IPS DF 4.7 (cell line): Measurements from ENCODE around the gene ZDHHC3.

ENCODE experiments used
- DNase-seq: peaks from one replicate; pipeline ENCODE4 v3.0.0-alpha.2; 2013; ENCODE audit warnings: low spot score; ENCODE audit errors: extremely low read depth

ZDHHC3 gene

GRCh38 chr3:44976002-44976815, at the start of gene ZDHHC3, which contains the start of gene EXOSC7:
ZDHHC3 (minus strand) TSS chr3:44976174; CDS start chr3:44959436, 16,738 bp downstream.
EXOSC7 (plus strand) TSS chr3:44976244; CDS start chr3:44976278, 34 bp downstream.
- DNase-seq: no peak

DNA sequence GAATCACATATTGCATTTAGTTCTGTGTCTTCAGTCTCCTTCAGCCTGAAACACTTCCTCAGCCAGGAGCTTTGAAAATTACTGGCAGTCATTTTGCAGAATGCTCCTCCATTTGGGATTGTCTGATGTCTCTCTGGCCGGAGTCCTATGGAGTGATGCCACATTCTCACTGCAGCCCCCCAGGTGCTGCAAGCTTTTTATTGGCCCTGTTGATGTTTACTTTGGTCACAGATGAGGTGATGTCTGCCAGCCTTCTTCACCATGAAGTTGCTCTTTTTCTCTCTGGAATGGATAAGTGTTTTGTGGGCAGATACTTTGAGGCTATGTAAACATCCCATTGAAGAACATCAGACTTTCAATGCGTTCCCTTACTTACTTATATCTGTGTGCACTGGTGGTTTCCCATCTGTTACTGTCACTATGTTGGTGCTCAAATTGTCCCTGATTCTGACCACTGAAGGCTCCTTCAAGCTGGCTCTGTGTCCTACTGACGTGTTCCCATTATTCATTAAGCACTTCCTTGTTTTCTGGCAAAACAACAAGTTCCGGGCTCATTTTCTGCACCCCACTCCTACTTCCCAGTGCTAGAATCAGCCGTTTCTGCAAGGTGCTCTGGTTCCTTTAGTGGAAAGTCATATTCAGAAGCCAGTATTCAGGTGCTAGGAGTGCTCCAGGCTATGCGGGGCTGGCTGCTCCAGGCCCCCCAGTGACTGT, 48.7 kb upstream of the ZDHHC3 start:
- DNase-seq: no peak

GRCh38 chr3:45023675-45024074, 47.7 kb upstream of the ZDHHC3 start:
- no peak for DNase-seq

- DNase-seq: no peak
Measured at GRCh38 chr3:45021524-45022297, 45.7 kb upstream of the ZDHHC3 start.

DNA sequence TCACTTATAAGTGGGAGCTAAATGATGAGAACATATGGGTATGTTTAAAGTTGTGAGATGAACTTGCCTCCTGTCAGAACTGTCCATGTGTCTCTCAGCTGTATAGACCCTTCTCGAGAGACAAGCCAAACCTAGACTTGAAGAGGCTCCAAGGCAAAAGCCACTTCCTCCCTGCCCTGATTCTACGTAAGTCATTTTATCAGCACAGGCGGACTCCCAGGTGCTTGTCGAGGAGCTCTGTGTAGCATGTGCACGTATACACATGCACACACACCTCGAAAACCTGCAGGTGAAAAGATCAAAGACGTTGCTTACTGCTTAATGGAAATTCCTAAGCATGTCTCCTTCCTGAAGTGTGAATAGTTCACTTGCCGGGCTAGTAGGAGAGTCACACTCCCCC, 44.6 kb upstream of the ZDHHC3 start:
- DNase-seq: no peak

DNA sequence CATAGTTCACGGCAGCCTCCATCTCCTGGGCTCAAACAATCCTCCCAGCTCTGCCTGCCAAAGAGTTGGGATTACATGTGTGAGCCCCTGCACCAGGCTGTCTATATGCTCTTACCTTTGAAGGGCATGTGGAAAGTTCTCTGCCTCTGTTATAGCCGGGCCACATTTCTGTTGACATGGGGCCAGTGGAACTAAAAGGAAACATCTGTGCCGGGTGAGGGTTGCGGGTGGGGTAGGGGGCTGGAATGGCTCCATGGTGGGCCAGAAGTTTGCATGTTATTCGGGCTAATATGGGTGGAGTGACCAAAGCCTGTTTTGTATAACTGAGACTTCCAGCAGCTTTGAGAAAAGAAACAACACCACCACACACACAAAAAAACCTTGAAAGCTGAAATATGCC, 41.8 kb upstream of the ZDHHC3 start:
- no peak for DNase-seq

- no peak for DNase-seq
Measured at GRCh38 chr3:45016916-45017315, 40.9 kb upstream of the ZDHHC3 start.

DNA sequence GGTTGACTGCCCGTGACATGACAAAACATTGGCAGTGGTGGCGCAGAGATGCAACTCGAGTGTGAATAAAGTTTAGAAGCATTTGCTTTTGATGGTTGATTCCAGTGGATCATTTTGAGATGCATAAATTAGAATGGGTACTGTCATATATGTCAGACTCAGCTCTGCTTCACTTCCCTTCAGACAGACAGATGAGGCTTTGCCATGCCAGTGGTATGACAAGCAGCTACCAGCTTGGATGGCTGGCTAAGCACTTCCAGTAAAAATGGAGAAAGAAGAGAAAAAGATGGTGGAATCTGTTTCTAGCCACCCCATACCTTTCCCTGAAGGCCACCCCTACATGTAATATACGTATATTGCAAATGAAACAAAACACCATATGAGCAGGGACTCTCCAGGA, 36.6 kb upstream of the ZDHHC3 start:
- no peak for DNase-seq

DNA sequence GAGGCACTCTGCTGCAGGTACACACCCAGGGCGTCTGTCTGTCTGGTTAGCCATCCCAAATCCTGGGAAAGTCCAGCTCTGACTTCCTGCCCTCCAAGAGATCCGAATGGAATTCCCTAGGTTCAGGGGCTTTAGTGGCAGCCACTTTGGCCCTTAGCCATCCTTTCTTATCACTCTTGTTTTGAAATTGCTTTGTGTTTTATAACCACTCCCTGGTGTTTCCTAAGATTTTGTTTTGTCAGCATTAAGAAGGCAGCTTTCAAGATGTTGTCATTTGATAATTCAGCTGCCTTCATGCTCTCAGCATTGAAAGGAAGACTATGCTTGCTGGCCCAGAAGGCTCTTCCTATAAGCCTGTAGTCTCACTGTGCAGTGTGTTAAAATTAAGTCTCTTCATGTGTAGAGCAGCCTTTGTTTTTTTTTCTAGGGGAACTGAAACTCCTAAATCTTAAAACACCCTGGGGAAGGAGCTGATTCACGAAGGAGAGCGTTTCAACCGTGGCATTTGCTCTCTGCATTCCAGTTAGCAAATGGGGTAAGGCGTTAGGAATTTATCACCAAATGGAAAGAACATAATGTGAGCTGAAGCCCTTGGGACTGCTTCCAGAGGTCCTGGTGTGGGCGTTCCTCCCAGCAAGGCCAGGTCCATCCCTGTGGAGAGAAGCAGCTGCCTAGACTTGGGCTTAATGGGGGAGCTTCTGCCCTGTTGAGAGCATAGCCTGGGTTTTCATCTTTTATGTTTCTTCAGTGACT, 36.0 kb upstream of the ZDHHC3 start:
- DNase-seq: no peak

- DNase-seq: no peak
Measured at GRCh38 chr3:45010811-45011333, 34.9 kb upstream of the ZDHHC3 start.

GRCh38 chr3:45009868-45010267, 33.9 kb upstream of the ZDHHC3 start:
- no peak for DNase-seq

DNA sequence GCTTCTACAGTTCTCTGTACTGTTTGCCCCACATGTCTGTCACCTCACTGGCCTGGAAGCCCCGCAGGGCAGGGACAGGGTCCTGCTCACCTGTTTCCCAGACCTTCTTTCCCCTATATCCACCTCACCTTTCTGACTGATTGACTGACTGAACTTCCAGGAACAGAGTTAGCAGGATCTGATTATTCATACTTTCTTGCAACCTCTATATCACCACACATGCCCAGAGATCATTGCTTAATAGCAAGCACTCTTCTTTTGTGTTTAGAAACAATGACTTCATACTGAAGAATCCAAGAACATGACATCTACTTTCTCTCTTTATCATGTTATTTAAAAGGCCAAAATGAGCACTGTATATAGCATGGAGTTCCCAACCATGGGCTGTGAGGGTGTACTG, 32.1 kb upstream of the ZDHHC3 start:
- DNase-seq: no peak

GRCh38 chr3:45007091-45007490, 31.1 kb upstream of the ZDHHC3 start:
- no peak for DNase-seq

- DNase-seq: no peak
Measured at GRCh38 chr3:45003859-45004258, 27.9 kb upstream of the ZDHHC3 start.

- no peak for DNase-seq
Measured at GRCh38 chr3:45003406-45003805, 27.4 kb upstream of the ZDHHC3 start.

GRCh38 chr3:45002720-45003119, 26.7 kb upstream of the ZDHHC3 start:
- no peak for DNase-seq

DNA sequence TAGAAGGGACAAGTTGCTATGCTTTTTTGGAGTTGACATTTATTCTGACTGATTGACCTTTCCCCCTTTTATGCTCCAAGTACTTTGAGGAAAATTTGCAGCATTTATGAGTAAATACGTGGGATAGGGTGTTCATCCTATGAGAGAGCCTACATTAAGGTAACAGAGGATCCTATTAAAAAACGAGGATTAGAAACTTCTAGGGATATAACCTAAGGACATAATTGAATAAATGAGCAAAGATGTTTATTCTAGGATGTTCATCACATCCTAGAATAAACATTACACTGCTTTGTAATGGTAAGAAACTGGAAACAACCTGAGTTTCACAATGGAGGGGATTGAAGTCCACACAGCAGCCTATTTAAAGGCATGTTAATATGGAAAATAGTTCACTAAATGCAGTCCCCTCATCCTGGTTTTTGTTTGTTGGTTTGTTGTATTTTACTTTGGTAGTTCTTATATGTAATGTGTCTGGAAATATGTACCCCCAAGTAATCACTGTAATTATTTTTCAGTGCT, 26.2 kb upstream of the ZDHHC3 start:
- no peak for DNase-seq

DNA sequence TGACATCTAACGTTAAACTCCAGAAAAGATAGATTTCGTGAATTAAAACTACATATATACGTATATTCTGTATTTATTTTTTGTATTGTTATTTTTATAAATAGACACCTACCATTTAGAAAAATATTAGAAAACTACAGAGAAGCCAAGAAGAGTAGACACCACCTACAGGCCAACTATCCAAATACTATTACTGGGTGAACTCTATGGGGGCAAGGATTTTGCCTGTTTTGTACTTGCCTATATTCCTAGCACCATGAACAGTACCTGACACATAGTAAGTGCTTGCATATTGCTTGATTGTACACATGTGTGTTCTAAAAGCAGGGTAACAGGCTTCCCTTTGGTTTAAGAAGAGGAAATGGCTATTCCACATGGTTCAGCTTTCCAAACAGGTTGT, 25.8 kb upstream of the ZDHHC3 start:
- no peak for DNase-seq

DNA sequence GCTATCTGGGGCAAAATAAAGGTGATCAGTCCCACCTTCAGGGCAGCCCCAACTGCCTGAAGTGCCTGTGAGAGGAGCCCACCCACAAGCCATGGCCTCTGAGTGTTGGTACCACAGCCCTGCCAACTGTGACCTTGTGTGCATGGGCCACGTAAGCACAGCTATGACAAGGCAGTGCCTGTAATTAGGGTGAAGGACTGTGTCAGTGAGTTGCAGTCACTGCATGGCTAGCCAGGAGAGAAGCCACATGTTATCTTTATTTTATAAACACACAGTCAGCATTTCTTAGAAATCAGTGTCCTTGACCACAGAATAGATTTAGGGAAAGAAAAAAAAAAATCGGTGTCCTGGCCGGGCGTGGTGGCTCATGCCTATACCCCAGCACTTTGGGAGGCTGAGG, 24.8 kb upstream of the ZDHHC3 start:
- DNase-seq: no peak

DNA sequence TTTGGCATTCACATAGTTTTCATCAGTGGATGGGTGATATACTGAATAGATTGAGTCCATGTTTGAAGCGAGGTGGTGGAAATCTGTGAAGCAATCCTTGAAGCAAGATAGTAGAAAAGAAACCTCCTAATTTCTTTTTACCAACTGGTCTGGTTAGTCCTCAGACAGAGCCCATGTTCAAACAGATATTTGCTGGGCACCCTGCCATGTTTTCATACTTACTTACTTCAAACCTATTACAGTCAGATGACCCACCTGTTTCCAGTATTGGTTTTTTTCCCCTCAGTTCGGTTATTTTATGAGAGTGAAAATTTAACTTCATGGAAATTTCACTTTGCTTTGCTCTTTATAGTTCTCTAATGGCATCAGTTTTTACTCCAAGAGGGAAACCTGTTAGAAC, 23.8 kb upstream of the ZDHHC3 start:
- no peak for DNase-seq

GRCh38 chr3:44996556-44996969, 20.6 kb upstream of the ZDHHC3 start:
- DNase-seq: no peak
